HG02870 (cell line): ENCODE measurements around the gene ALDH2.
A peak's percentile ranks its signal among the peaks of the same experiment; 100 is the strongest.
"Not testable (repeated sequence)": the region's sequence is repeated elsewhere in the genome, so short reads cannot be mapped to it uniquely, and the experiment has no call there.

Experiments used
- ATAC-seq: cut with Tn5 transposase; IDR thresholded peaks from one replicate; pipeline ENCODE4 v1.9.1; 2021; ENCODE audit warnings: mild to moderate bottlenecking, moderate library complexity; ENCODE audit not compliant: unreplicated experiment

The ALDH2 gene

GRCh38 chr12:111824312-111824711 lies 57.6 kb downstream of the ALDH2 start:
- ATAC-seq, result not testable (repeated sequence)

DNA sequence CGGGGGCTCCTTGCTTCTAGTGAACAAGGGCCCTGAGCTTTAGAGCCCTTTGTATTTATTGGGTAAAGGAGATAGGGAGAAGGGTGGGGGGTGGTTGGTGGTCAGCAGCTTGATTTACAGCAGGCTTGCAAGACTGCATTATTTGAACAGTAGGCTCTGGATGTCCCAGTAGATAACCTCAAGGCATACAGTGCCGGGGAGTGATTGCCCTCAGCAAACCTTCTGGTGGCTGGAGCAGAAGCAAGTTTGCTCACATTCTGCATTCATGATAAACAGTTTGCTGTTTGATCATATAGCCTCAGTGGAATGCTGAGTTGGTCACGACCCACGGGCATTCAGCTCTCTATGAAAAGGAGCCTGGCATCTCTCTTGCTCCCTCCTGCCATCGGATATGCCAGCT lies 58.8 kb downstream of the ALDH2 start:
- no peak for ATAC-seq

DNA sequence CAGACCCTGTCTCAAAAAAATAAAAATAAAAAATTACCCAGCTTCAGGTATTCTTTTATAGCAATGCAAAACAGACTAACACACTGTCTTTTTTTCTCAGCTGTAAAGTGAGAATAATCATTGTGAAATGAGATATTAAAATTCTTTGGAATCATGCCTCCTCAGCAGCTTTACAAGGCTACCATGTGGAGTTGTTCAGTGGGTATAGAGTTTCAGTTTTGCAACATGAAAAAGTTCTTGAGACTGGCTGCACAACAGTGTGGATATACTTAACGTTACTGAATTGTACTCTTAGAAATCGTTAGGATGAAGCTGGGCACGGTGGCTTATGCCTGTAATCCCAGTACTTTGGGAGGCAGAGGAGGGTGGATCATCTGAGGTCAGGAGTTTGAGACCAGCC lies 59.6 kb downstream of the ALDH2 start:
- ATAC-seq, result no peak

- ATAC-seq, result no peak
Measured at GRCh38 chr12:111826992-111827391, 60.3 kb downstream of the ALDH2 start.

- no peak for ATAC-seq
Measured at GRCh38 chr12:111827907-111828306, 61.2 kb downstream of the ALDH2 start.

DNA sequence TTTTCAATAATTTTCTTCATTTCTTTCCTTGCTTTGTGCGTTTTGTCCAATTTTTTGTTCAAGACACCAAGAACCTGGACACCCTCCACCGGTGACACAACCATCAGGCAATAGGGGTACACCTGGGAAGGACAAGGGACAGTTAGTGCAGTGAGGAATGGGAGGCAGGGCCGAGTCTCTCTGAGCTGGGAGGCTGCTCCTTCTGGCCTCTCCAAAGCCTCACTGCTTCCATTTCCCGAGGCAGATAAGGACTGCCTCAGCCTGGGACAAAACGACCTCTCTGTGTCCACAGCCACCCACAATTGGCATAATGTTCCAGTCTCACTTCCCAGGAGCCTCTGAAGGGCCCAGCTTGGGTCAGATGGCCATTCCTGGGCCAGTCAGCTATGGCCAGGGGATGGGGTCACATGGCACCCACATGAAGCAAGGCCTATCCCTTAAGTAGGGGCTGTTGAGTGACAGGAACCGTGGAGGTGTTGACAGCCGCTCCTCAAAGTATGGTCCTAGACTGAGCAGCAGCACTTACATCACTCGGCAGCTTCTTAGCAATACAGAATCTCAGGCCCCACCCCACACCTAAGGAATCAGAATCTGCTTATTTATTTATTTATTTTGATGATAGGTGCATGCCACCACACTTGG lies 61.7 kb downstream of the ALDH2 start:
- no peak for ATAC-seq

- not testable (repeated sequence) for ATAC-seq
Measured at GRCh38 chr12:111829635-111830034, 62.9 kb downstream of the ALDH2 start.

GRCh38 chr12:111834740-111835386 lies 68.1 kb downstream of the ALDH2 start:
- ATAC-seq, result not testable (repeated sequence)

- ATAC-seq, result not testable (repeated sequence)
Measured at GRCh38 chr12:111835531-111836181, 68.9 kb downstream of the ALDH2 start.

DNA sequence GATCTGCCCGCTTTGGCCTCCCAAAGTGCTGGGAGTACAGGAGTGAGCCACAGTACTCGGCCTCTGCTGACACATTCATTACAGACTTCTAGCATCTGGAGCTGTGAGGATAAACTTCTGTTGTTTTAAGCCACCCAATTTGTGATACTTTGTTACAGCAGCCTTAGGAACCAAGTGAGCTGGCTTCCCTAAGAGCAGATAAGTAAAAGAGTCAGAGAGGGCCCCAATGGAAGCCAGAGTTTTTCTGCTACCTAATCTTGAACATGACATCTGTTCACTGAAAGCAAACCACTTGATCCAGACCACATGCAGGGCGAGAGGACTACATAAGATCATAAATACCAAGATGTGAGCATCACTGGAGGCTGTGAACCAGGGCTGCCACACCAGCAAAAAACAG lies 71.6 kb downstream of the ALDH2 start:
- no peak for ATAC-seq

GRCh38 chr12:111840807-111841206 lies 74.1 kb downstream of the ALDH2 start:
- no peak for ATAC-seq

DNA sequence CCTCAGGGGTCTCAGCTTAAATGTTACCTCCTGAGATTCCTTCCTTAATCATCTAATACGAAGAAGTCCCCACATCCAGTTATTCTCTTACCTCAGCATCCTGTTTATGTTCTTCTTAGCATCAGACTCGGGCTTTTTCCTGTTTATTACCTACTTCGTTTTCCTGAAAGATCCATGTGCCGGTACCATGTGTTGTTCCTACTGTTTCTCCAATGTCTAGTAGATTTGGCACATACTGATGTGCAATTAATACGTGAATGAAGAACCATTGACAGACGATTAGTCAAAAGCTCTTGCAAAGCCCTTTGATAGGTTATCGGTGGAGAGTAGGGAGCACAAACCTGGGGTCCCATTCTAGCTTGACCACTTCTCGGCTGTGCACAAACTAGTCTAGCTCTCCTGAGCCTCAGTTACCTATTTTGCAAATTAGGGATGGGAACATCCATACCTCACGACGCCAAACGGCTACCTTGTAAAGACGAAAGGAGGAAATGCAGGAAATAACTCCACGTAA lies 74.6 kb downstream of the ALDH2 start:
- no peak for ATAC-seq

DNA sequence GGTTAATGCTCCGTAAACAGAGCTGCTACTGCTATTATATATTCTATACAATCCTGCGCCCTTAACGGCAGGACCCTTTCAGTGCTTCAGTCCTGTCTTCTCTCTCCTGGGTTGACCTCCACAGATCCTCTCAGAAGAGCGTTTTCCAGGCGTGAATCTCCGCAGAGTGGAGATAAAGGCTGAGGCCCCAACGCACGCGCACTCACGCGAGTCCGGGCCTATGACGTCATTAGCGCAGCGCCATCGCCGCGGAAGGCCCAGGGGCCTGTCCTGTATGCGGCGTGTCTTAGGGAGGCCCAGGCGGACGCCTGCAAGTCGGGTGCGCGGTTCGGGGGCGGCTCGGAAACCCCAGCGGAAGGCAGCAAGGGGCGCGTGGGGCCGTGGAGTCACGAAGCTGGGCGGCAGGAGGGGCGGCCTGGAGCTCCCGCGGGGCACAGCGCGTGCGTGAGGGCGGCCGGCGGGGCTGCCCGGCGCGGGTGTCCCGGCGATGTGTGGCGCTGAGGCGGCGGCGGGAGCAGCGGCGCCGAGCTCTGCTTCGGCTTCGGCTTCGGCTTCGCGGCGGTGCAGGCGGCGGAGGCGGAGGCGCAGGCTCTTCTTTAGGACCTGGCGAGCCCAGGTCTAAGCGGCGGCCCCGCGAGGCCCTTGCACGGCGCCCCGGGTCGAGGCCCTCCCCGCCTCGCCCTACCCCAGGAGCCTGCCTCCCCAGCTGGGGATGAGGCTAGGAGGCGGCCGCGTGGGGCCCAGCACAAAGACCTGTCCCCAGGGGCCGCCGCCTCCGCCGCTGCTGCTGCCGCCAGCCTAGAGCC lies 75.2 kb downstream of the ALDH2 start, which contains the start of gene MAPKAPK5:
TSS of gene MAPKAPK5 (plus strand) at position 479 of the 806 bp plus-strand sequence. CDS start 506 bp downstream, outside the sequence.
- peak; percentile 76 for ATAC-seq

- ATAC-seq, result peak; percentile 25
Measured at GRCh38 chr12:111842556-111843396, 76.0 kb downstream of the ALDH2 start.

DNA sequence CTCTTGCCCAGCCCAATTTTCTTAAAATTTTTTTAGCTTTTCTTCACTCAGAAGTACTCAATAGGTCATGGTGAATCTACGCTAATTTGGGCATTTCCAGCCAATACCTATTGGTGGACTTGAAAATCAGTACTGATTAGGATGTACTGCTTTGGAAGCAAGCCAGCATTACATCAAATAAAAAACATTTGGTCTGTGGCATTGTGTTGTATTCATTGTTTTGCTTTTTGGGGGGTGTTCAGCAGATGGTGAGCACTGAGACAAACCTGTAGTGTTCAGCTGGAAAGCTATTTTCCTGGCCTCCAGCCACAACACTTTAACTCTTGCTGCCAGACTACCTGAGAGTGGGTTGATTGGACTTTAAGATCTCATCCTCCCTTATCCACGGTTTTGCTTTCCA lies 79.3 kb downstream of the ALDH2 start:
- ATAC-seq, result no peak

- no peak for ATAC-seq
Measured at GRCh38 chr12:111850526-111850925, 83.8 kb downstream of the ALDH2 start.

- ATAC-seq, result no peak
Measured at GRCh38 chr12:111858186-111858585, 91.5 kb downstream of the ALDH2 start.

DNA sequence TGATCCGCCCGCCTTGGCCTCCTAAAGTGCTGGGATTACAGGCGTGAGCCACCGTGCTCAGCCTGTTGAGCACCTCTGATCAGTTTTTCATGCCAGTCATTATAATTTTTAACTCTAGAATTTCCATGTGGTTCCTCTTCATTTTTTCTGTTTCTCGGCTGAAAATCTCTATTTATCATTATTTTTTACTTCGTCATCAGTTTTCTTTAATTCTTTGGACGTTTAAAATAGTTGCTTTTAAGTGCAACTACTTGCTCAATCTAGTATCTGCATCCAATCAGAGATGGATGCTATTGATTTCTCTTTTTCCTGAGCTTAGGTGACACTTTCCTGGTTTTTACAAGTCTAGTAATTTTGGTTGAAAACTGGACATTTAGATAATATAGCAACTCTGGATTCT lies 92.0 kb downstream of the ALDH2 start:
- ATAC-seq, result no peak

DNA sequence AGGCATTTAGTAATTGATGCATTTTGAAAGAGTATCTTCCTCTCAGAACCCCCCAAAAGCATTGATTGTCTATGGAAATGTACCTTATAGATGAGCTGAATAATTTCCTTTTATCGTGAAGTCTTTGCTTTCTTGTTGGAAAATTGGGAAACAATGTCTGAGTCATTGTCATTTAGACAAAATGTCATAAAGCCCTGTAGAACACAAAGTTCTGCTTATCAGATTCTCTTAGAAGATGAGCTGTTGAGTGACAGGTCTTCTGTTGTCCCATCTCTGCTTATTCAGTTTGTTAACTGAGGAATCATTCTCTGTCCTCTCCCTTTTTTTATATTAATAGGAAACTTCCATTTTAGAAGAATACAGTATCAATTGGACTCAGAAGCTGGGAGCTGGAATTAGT lies 98.2 kb downstream of the ALDH2 start:
- no peak for ATAC-seq
